OCI-LY3 (cell line): ENCODE measurements around the gene ZNF471.

Experiments
- H2AFZ ChIP-seq: fragments of 200-600, 300-600 bp; shearing (Covaris generic); 2 replicates; pipeline ENCODE4 v1.6.0; 2014; ENCODE audit warnings: antibody characterized with exemption, low read depth, low read length
- H3K27ac ChIP-seq: fragments of 200-600, 300-600 bp; sonication (generic); 2 replicates; pipeline ENCODE4 v1.5.1; 2014; ENCODE audit warnings: mild to moderate bottlenecking, low read length, moderate library complexity, mixed read lengths
- H3K27me3 ChIP-seq: fragments of 200-600, 300-600 bp; sonication (generic); 2 replicates; pipeline ENCODE4 v1.6.1; 2014; ENCODE audit warnings: low read depth, low read length, mixed read lengths
- H3K36me3 ChIP-seq: fragments of 200-600, 300-600 bp; sonication (generic); replicated peaks from 2 replicates; pipeline ENCODE3; 2014; ENCODE audit warnings: low read depth, low read length, mixed read lengths
- H3K4me1 ChIP-seq: fragments of 300-600, 200-600 bp; sonication (generic); 2 replicates; pipeline ENCODE4 v1.6.1; 2014; ENCODE audit warnings: low read length, mixed read lengths
- H3K4me2 ChIP-seq: fragments of 200-600, 300-600 bp; sonication (generic); 2 replicates; pipeline ENCODE4 v1.6.1; 2014; ENCODE audit warnings: low read length, mixed read lengths
- H3K4me3 ChIP-seq: fragments of 300-600, 200-600 bp; sonication (generic); 2 replicates; pipeline ENCODE4 v1.5.1; 2014; ENCODE audit warnings: antibody characterized with exemption, mild to moderate bottlenecking, low read length, moderate library complexity
- H3K79me2 ChIP-seq: fragments of 300-600, 200-600 bp; shearing (Covaris generic); 2 replicates; pipeline ENCODE4 v1.6.1; 2014; ENCODE audit warnings: mild to moderate bottlenecking, low read length, mixed read lengths
- H3K9ac ChIP-seq: fragments of 300-600, 200-600 bp; shearing (Covaris generic); 2 replicates; pipeline ENCODE4 v1.6.0; 2014; ENCODE audit warnings: mild to moderate bottlenecking, low read length, moderate library complexity
- H3K9me3 ChIP-seq: fragments of 200-600, 300-600 bp; shearing (Covaris generic); 2 replicates; pipeline ENCODE4 v1.6.1; 2014; ENCODE audit warnings: low read length, mixed read lengths; ENCODE audit not compliant: insufficient read depth
- H4K20me1 ChIP-seq: fragments of 200-600, 300-600 bp; sonication (generic); 2 replicates; pipeline ENCODE4 v1.6.1; 2016; ENCODE audit warnings: low read length, mixed read lengths; ENCODE audit not compliant: insufficient read depth
- CTCF ChIP-seq: fragments of 200-600, 300-600 bp; sonication (generic); IDR thresholded peaks from 2 replicates; pipeline ENCODE4 v1.5.1; 2014; ENCODE audit warnings: antibody characterized with exemption, low read length, low read depth
- EZH2phosphoT487 ChIP-seq: fragments of 200-600 bp; shearing (Covaris generic); IDR thresholded peaks from 2 replicates; pipeline ENCODE4 v1.6.1; 2018; ENCODE audit warnings: antibody characterized with exemption, mixed run types, low read depth

ZNF471 gene

DNA sequence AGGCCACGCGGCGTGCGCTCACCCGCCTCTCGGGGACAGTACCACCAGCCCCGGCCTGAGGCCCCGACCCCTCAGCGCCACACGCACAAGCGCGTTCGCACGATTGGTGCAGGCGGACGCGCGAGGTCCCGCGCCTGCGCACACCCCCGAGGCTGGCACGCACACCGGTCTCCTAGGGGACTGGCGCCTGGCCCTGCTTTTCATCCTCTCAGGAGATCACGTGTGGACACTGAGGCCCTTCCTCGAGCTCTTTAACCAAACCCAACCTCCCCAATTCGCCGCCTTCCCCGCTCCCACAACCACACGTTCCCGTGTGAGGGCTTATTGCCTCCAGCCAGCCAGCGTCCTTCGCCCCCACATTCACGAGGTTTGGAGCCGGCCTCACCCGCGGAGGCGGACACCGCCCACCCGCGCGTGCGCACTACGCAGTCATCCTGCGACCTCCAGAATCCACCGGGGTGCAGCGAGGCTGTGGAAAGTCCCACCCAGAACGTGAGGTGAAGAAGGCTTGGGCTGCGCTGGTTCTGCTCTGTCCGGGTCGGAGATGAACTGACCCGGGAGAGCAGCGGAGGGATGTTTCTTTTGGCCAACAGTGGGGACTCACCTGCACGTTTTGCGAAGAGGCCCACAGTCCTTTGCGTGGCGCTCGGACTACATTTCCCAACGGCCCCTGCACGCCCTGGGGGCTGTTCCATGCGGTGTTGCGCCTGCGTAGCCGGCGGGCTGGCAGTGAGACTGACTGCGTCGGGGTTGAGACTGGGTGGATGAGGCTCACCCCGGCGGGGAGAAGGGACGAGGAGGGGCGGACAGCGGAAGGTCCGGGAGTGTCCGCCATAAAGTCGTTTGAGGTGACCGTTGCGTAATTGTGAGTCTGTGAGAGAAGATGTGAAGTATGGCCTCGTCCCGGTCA lies 30.0 kb upstream of the ZNF471 start:
- no peaks in the 10 kb centered on the region for H3K4me1 ChIP-seq
- no peaks in the 10 kb centered on the region for H3K36me3 ChIP-seq
- H4K20me1 ChIP-seq: no peaks in the 10 kb centered on the region
- no peak overlapping the region for H2AFZ ChIP-seq
- no peak overlapping the region for H3K4me3 ChIP-seq
- H3K27ac ChIP-seq: no peak overlapping the region
- no peaks in the 10 kb centered on the region for H3K79me2 ChIP-seq
- no peaks in the 10 kb centered on the region for H3K27me3 ChIP-seq
- H3K9me3 ChIP-seq: peaks cover 18% of the 10 kb centered on the region
- TF ChIP-seq CTCF: no peak
- TF ChIP-seq EZH2phosphoT487: no peak
- no peak overlapping the region for H3K9ac ChIP-seq
- no peak overlapping the region for H3K4me2 ChIP-seq

DNA sequence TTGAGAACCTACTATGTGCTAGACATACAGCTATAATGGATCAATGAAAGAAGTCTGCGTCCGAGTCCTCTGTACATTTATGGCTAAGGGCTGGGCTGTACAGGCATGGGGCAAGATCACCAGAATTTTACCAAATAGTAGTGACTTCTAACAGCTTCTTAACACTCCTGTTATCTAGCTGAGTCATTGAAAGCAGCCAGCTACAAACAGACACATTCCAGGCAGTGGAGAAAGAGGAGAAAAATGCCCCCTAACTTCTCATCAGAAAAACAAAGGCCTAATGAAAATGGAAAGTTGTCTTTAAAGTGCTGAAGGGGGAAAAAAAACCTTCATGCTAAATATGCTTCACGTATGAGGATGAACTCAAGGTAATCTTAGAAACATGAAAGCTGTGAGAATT lies 16.3 kb upstream of the ZNF471 start:
- H3K9ac ChIP-seq: no peak overlapping the region
- H3K79me2 ChIP-seq: no peaks in the 10 kb centered on the region
- no peak overlapping the region for H3K27ac ChIP-seq
- H2AFZ ChIP-seq: no peak overlapping the region
- H3K9me3 ChIP-seq: 0 out of 2 replicates have a peak, but pooled peaks cover 3% of the 10 kb centered on the region
- TF ChIP-seq EZH2phosphoT487: no peak
- no peak for TF ChIP-seq CTCF
- no peaks in the 10 kb centered on the region for H3K4me1 ChIP-seq
- H3K4me3 ChIP-seq: no peak overlapping the region
- H3K27me3 ChIP-seq: no peaks in the 10 kb centered on the region
- no peaks in the 10 kb centered on the region for H4K20me1 ChIP-seq
- H3K4me2 ChIP-seq: no peak overlapping the region
- no peaks in the 10 kb centered on the region for H3K36me3 ChIP-seq

DNA sequence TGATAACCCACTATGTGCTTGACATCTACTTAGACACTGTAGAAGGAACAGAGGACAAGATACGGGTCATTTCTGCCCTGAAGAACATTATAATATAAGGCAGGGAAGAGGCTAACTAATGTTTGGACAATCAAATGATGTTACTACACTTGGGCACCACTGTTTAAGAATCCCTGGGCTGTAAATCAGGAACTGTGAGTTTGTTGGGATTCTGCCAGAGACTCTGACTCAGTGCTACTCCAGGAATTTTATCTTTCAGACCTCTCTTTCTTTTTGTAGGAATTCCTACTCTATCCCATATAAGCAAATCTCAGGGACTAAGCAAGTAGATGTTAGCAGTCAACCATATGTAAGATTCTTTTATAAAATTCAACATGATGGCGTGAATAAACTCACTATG lies 3.1 kb upstream of the ZNF471 start:
- H3K27ac ChIP-seq: no peak overlapping the region
- no peaks in the 10 kb centered on the region for H3K4me1 ChIP-seq
- no peaks in the 10 kb centered on the region for H3K36me3 ChIP-seq
- TF ChIP-seq CTCF (no peak), EZH2phosphoT487 (no peak)
- H3K9ac ChIP-seq: no peak overlapping the region
- H4K20me1 ChIP-seq: no peaks in the 10 kb centered on the region
- no peaks in the 10 kb centered on the region for H3K27me3 ChIP-seq
- no peak overlapping the region for H3K4me3 ChIP-seq
- H3K79me2 ChIP-seq: no peaks in the 10 kb centered on the region
- no peak overlapping the region for H2AFZ ChIP-seq
- H3K4me2 ChIP-seq: no peak overlapping the region
- peaks cover 15% of the 10 kb centered on the region; the same call in 1 of the 2 replicates for H3K9me3 ChIP-seq

GRCh38 chr19:56508290-56508778 lies 679 bp downstream of the ZNF471 start:
- Histone ChIP-seq H2AFZ (no peak overlapping the region), H3K9ac (no peak overlapping the region), H3K27ac (no peak overlapping the region), H3K79me2 (no peaks in the 10 kb centered on the region), H4K20me1 (no peaks in the 10 kb centered on the region), H3K4me1 (no peaks in the 10 kb centered on the region), H3K4me3 (no peak overlapping the region), H3K4me2 (no peak overlapping the region), H3K9me3 (peaks cover 15% of the 10 kb centered on the region), H3K27me3 (no peaks in the 10 kb centered on the region), H3K36me3 (no peaks in the 10 kb centered on the region)
- TF ChIP-seq CTCF (no peak), EZH2phosphoT487 (no peak)
